Tibial nerve (tissue), 4 donors: Measurements from ENCODE around the gene TACR2. TPM values are rescaled to one million over a fixed set of nuclear protein-coding genes. Genes with fewer than 3 reads are reported as not detected.

ENCODE experiments used
- DNase-seq, 2 donors: peaks; one replicate each; pipeline ENCODE4 v3.0.0-alpha.2; 2019; ENCODE audit warnings: low spot score in 2 of 2
- H3K27ac ChIP-seq, 4 donors: fragments of 200-600 bp; sonication (generic) in 3 of 4; one replicate each; pipeline ENCODE4 v1.5.1; 2017 to 2019; ENCODE audit warnings: mild to moderate bottlenecking in 1 of 4
- H3K27me3 ChIP-seq, 2 donors: fragments of 200-600 bp; sonication (generic) in 1 of 2; one replicate each; pipeline versions ENCODE4 v1.5.1 to v1.6.0; 2017 to 2019
- H3K36me3 ChIP-seq, 3 donors: fragments of 200-600 bp; sonication (generic); one replicate each; pipeline ENCODE4 v1.5.1; 2018 to 2019
- H3K4me1 ChIP-seq, 4 donors: fragments of 200-600 bp; sonication (generic) in 3 of 4; one replicate each; pipeline ENCODE4 v1.5.1; 2017 to 2019
- H3K4me3 ChIP-seq, 4 donors: fragments of 200-600 bp; sonication (generic) in 3 of 4; one replicate each; pipeline ENCODE4 v1.5.1; 2017 to 2019; ENCODE audit warnings: mild to moderate bottlenecking in 1 of 4, moderate library complexity in 1 of 4
- H3K9me3 ChIP-seq, 4 donors: fragments of 200-600 bp; sonication (generic) in 3 of 4; one replicate each; pipeline ENCODE4 v1.5.1; 2017 to 2019
- CTCF ChIP-seq, 5 experiments: fragments of 200-600 bp in 3 of 5; fragments of 450-650 bp in 2 of 5; sonication (generic) in 3 of 5; IDR thresholded peaks; one replicate each; pipeline ENCODE4 v1.5.1; 2016 to 2019; ENCODE audit warnings: antibody characterized with exemption in 5 of 5, mild to moderate bottlenecking in 3 of 5, moderate library complexity in 2 of 5
- EP300 ChIP-seq, 2 donors: sonication (generic); formaldehyde crosslinking; IDR thresholded peaks; one replicate each; pipeline ENCODE4 v1.6.1; 2017; ENCODE audit warnings: antibody characterized with exemption in 2 of 2, mild to moderate bottlenecking in 1 of 2
- POLR2A ChIP-seq, 2 donors: fragments of 450-650 bp; IDR thresholded peaks; one replicate each; pipeline ENCODE4 v1.6.1; 2017; ENCODE audit warnings: antibody characterized with exemption in 2 of 2, mild to moderate bottlenecking in 2 of 2, moderate library complexity in 2 of 2
- WGBS, 2 donors: methylation state at CpG; one replicate each; pipeline ENCODE4 v1.1.5; 2018; 5-methylcytosine and 5-hydroxymethylcytosine counted together
- total RNA-seq, 4 donors: library from RNA; depleted of rRNA; stranded (reverse); fragments of >200 nt; gene quantifications; one replicate each; pipeline ENCODE4 v1.1.0, GENCODE V29; 2016

Gene TACR2
- total RNA-seq, 4 donors from 2014 or later = 0.59 to 4.6 (median 1.2) TPM

DNA sequence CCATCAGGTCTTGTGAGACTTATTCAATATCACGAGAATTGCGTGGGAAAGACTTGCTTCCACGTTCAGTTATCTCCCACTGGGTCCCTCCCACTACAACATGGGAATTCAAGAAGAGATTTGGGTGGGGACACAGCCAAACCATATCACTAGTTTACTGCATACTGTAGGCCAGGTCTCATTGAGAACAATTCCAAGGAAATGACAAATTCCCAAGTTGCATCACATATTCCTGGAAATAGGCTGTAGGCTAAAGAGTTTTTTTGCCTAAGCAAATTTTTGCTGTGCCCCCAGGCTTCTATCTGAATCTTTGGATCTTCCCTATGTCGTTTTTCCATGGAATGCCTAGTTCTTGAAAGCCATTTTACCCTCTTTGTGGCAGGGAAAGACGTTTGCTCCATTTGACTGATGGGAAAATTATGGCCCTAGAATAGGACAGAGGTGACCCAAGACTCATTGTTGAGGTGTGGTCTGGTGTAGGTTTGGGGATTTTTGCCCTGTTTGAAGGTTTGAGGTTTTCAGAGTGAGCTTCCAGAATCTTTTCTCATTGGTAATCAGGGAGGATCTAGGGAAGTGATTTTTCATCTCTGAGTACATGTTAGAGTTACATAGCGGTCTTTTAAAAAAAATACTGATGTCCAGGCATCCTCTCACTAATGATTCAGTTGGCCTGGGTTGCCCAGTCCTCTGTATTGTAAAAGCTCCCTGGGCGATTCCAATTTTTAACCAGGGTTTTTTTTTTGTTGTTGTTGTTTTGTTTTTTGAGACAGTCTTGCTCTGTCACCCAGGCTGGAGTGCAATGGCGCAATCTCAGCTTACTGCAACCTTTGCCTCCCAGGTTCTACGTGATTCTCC lies 44.4 kb downstream of the TACR2 start:
- Histone ChIP-seq H3K27ac (no peak overlapping the region), H3K36me3 (peaks cover 0 to 70% (median 0%) of the 10 kb centered on the region in 3 donors), H3K9me3 (no peaks in the 10 kb centered on the region), H3K4me3 (no peak overlapping the region), H3K27me3 (no peaks in the 10 kb centered on the region), H3K4me1 (peaks cover 0 to 16% (median 5%) of the 10 kb centered on the region in 4 donors)
- TF ChIP-seq CTCF (IDR thresholded peaks at IDR 0.05) (no peak), POLR2A (IDR thresholded peaks at IDR 0.05) (no peak)
- WGBS, 2 donors = 83 to 90% methylated on average over 9 of the region's 9 CpGs
- DNase-seq = no peak

GRCh38 chr10:69367469-69367868 lies 49.2 kb downstream of the TACR2 start:
- 68 to 71% methylated on average over 4 of the region's 4 CpGs for WGBS, 2 donors
- TF ChIP-seq CTCF (IDR thresholded peaks at IDR 0.05) (no peak), EP300 (IDR thresholded peaks at IDR 0.05) (no peak), POLR2A (IDR thresholded peaks at IDR 0.05) (no peak)
- H3K27me3 ChIP-seq = no peaks in the 10 kb centered on the region
- H3K27ac ChIP-seq = no peak overlapping the region
- DNase-seq = no peak
- no peak overlapping the region for H3K4me3 ChIP-seq
- no peaks in the 10 kb centered on the region for H3K9me3 ChIP-seq
- peaks cover 0 to 3% (median 0%) of the 10 kb centered on the region in 4 donors for H3K4me1 ChIP-seq
- peaks cover 0 to 87% (median 0%) of the 10 kb centered on the region in 3 donors for H3K36me3 ChIP-seq

DNA sequence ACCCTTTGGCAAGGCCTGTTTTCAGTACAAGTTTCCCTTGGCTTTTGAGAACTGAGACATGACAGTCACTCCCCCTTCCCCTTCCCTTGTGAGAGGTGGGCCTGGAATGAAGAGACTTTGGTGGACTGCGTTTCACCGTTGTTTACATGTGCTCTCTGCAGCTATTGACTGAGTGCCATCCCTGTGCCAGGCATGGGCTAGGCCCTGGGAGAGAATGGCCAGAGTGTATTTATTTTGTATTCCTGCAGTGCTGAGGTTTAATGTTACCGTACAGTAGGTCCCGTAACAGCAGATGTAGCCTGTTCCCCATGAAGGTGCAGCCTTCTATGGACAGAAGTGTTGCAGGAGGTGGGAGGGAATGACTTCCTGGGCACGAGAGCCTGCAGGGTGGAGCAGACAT lies 50.0 kb downstream of the TACR2 start:
- H3K4me3 ChIP-seq = no peak overlapping the region

GRCh38 chr10:69364232-69364940 lies 52.3 kb downstream of the TACR2 start:
- Histone ChIP-seq H3K9me3 (no peaks in the 10 kb centered on the region), H3K4me1 (peaks cover 0 to 28% (median 6%) of the 10 kb centered on the region in 4 donors), H3K27ac (no peak overlapping the region), H3K27me3 (no peaks in the 10 kb centered on the region), H3K36me3 (peaks cover 0 to 64% (median 0%) of the 10 kb centered on the region in 3 donors), H3K4me3 (no peak overlapping the region)
- no peak for TF ChIP-seq POLR2A (IDR thresholded peaks at IDR 0.05)
- no peak for TF ChIP-seq EP300 (IDR thresholded peaks at IDR 0.05)
- WGBS, 2 donors = 76 to 90% methylated on average over 9 of the region's 9 CpGs
- DNase-seq = no peak

More for the DNA sequence above, 50.0 kb downstream of the TACR2 start:
- no peak for DNase-seq
- Histone ChIP-seq H3K36me3 (peaks cover 0 to 81% (median 0%) of the 10 kb centered on the region in 3 donors), H3K9me3 (no peaks in the 10 kb centered on the region), H3K27ac (no peak overlapping the region), H3K4me1 (peaks cover 0 to 9% (median 0%) of the 10 kb centered on the region in 4 donors), H3K27me3 (no peaks in the 10 kb centered on the region)
- TF ChIP-seq POLR2A (IDR thresholded peaks at IDR 0.05) (no peak), EP300 (IDR thresholded peaks at IDR 0.05) (no peak), CTCF (IDR thresholded peaks at IDR 0.05) (no peak)
- 94 to 96% methylated on average over 5 of the region's 5 CpGs for WGBS, 2 donors

- H3K27ac ChIP-seq = no peak overlapping the region
These were observed 53.1 kb downstream of the TACR2 start for GRCh38 chr10:69363666-69364065.

More at GRCh38 chr10:69363666-69364065, 53.1 kb downstream of the TACR2 start:
- DNase-seq = no peak
- WGBS, 2 donors = 85 to 86% methylated on average over 5 of the region's 5 CpGs
- Histone ChIP-seq H3K9me3 (no peaks in the 10 kb centered on the region), H3K36me3 (peaks cover 0 to 57% (median 0%) of the 10 kb centered on the region in 3 donors), H3K4me3 (no peak overlapping the region), H3K27me3 (no peaks in the 10 kb centered on the region), H3K4me1 (peaks cover 0 to 28% (median 6%) of the 10 kb centered on the region in 4 donors)
- TF ChIP-seq POLR2A (IDR thresholded peaks at IDR 0.05) (no peak), CTCF (IDR thresholded peaks at IDR 0.05) (no peak), EP300 (IDR thresholded peaks at IDR 0.05) (no peak)
